Tibial nerve (tissue), 4 donors: Measurements from ENCODE around the gene DEPP1. TPM values are rescaled to one million over a fixed set of nuclear protein-coding genes. Genes with fewer than 3 reads are reported as not detected.
A peak's percentile ranks its signal among the peaks of the same experiment; 100 is the strongest.

Experiments
- DNase-seq, 2 donors: peaks; one replicate each; pipeline ENCODE4 v3.0.0-alpha.2; 2019; ENCODE audit warnings: low spot score in 2 of 2
- H3K27ac ChIP-seq, 4 donors: fragments of 200-600 bp; sonication (generic) in 3 of 4; one replicate each; pipeline ENCODE4 v1.5.1; 2017 to 2019; ENCODE audit warnings: mild to moderate bottlenecking in 1 of 4
- H3K27me3 ChIP-seq, 2 donors: fragments of 200-600 bp; sonication (generic) in 1 of 2; one replicate each; pipeline versions ENCODE4 v1.5.1 to v1.6.0; 2017 to 2019
- H3K36me3 ChIP-seq, 3 donors: fragments of 200-600 bp; sonication (generic); one replicate each; pipeline ENCODE4 v1.5.1; 2018 to 2019
- H3K4me1 ChIP-seq, 4 donors: fragments of 200-600 bp; sonication (generic) in 3 of 4; one replicate each; pipeline ENCODE4 v1.5.1; 2017 to 2019
- H3K4me3 ChIP-seq, 4 donors: fragments of 200-600 bp; sonication (generic) in 3 of 4; one replicate each; pipeline ENCODE4 v1.5.1; 2017 to 2019; ENCODE audit warnings: mild to moderate bottlenecking in 1 of 4, moderate library complexity in 1 of 4
- H3K9me3 ChIP-seq, 4 donors: fragments of 200-600 bp; sonication (generic) in 3 of 4; one replicate each; pipeline ENCODE4 v1.5.1; 2017 to 2019
- CTCF ChIP-seq, 5 experiments: fragments of 200-600 bp in 3 of 5; fragments of 450-650 bp in 2 of 5; sonication (generic) in 3 of 5; IDR thresholded peaks; one replicate each; pipeline ENCODE4 v1.5.1; 2016 to 2019; ENCODE audit warnings: antibody characterized with exemption in 5 of 5, mild to moderate bottlenecking in 3 of 5, moderate library complexity in 2 of 5
- EP300 ChIP-seq, 2 donors: sonication (generic); formaldehyde crosslinking; IDR thresholded peaks; one replicate each; pipeline ENCODE4 v1.6.1; 2017; ENCODE audit warnings: antibody characterized with exemption in 2 of 2, mild to moderate bottlenecking in 1 of 2
- POLR2A ChIP-seq, 2 donors: fragments of 450-650 bp; IDR thresholded peaks; one replicate each; pipeline ENCODE4 v1.6.1; 2017; ENCODE audit warnings: antibody characterized with exemption in 2 of 2, mild to moderate bottlenecking in 2 of 2, moderate library complexity in 2 of 2
- WGBS, 2 donors: methylation state at CpG; one replicate each; pipeline ENCODE4 v1.1.5; 2018; 5-methylcytosine and 5-hydroxymethylcytosine counted together
- total RNA-seq, 4 donors: library from RNA; depleted of rRNA; stranded (reverse); fragments of >200 nt; gene quantifications; one replicate each; pipeline ENCODE4 v1.1.0, GENCODE V29; 2016

Gene DEPP1
- total RNA-seq, 4 donors from 2014 or later: 530 to 1,439 (median 798) TPM

DNA sequence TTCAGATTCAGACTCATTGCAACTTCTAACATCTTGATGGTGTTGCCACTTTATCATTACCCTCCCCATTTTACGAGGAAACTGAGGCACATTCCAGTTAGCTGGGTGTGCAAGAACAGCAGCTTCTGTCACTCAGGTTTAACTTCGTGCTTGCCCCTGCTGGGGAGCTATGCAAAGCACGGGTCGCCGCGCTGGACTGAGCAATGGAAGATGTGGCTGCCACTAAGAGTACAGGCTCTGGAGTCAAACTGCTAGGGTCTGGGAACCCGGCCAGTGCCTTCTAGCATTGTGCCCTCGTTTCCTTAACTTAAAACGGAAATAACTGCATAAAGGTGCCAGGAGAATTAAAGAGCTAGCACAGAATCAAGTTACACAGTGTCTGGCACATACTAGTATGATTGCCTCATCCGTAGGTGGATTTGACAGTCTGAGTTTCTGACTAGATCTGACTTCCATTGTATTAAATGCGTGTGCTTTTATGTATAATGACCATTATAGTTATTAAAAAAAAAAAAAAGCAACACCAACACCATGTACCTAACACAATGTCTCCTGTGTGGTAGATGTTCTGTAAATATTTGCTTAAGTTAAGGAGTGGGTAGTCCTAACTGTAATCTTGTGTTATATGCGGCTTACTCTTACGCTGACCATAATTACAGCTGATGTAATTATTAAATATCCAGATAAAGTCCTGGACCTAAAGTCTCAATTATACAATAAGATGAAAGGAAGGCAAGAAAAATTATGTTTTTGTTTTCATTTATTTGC is 23.0 kb upstream of the DEPP1 start:
- no peak for DNase-seq
- peaks cover 0 to 32% (median 0%) of the 10 kb centered on the region in 3 donors for H3K36me3 ChIP-seq
- peaks cover 4 to 62% (median 39%) of the 10 kb centered on the region in 4 donors for H3K4me1 ChIP-seq
- no peaks in the 10 kb centered on the region for H3K27me3 ChIP-seq
- WGBS, 2 donors: 14 to 15% methylated on average over 11 to 13 of the region's 13 CpGs
- peaks cover 0 to 10% (median 0%) of the 10 kb centered on the region in 4 donors for H3K9me3 ChIP-seq
- H3K27ac ChIP-seq: peak overlapping the region; percentile 94 to 97 (median 96)
- peak overlapping the region; percentile 50 to 68 (median 62) for H3K4me3 ChIP-seq
- TF ChIP-seq POLR2A (IDR thresholded peaks at IDR 0.05) (no peak), CTCF (IDR thresholded peaks at IDR 0.05) (peak in 1 of 5 experiments; percentile 17), EP300 (IDR thresholded peaks at IDR 0.05) (peak in 1 of 2 donors; percentile 71)

DNA sequence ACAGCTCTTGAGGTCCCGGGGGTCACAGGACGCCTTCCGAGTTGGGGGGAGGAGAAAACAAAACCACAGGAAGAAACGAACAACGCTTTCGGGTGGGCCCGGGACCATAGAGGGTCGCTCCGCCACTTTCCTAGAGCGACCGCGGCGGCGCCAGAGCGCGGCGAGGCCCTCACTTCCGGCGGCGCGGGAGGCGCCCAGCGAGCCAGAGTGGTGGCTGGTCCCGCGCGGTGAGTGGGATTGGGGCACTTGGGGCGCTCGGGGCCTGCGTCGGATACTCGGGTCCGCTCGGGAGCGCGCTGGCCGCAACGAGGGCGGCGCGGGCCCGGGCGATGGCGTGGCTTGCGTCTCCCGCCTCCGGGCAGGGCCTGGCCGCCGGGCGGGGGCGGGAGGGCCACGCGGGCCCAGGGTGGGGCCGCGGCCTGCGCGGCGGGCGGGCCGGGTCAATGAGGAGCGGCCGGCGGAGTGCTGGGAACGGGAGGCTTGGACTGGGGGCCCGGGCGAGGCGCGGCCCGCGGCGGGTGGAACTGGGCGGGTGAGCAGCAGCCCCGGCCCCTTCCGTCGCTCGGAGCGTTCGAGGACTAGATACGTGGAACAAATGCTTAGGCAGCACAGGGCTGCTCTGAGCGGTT is 22.3 kb upstream of the DEPP1 start, which contains the start of gene ZNF22:
ZNF22 (plus strand) TSS at position 172 of the 629 bp plus-strand sequence. CDS start 2,446 bp downstream, outside the sequence.
- peak; percentile 47 to 53 for DNase-seq
- H3K4me3 ChIP-seq: peak within 1 kb of the TSS; percentile 50 to 68 (median 62)
- peaks cover 4 to 69% (median 46%) of the 10 kb centered on the region in 4 donors for H3K4me1 ChIP-seq
- peaks cover 0 to 10% (median 0%) of the 10 kb centered on the region in 4 donors for H3K9me3 ChIP-seq
- H3K27me3 ChIP-seq: no peaks in the 10 kb centered on the region
- WGBS, 2 donors: 0 to 3% methylated on average over 24 to 25 of the region's 79 CpGs
- peak in 4 of 5 experiments; percentile 14 to 42 (median 22) for TF ChIP-seq CTCF (IDR thresholded peaks at IDR 0.05)
- no peak for TF ChIP-seq EP300 (IDR thresholded peaks at IDR 0.05)
- TF ChIP-seq POLR2A (IDR thresholded peaks at IDR 0.05): peak; percentile 48 to 71
- peaks cover 0 to 29% (median 0%) of the 10 kb centered on the region in 3 donors for H3K36me3 ChIP-seq
- peak within 1 kb of the TSS; percentile 94 to 97 (median 96) for H3K27ac ChIP-seq

- TF ChIP-seq POLR2A (IDR thresholded peaks at IDR 0.05) (no peak), CTCF (IDR thresholded peaks at IDR 0.05) (no peak), EP300 (IDR thresholded peaks at IDR 0.05) (peak; percentile 60 to 88)
- H3K27ac ChIP-seq: peak overlapping the region; percentile 94 to 97 (median 96)
- peak; percentile 86 for DNase-seq
- peaks cover 0 to 10% (median 0%) of the 10 kb centered on the region in 4 donors for H3K9me3 ChIP-seq
- peaks cover 4 to 75% (median 51%) of the 10 kb centered on the region in 4 donors for H3K4me1 ChIP-seq
- H3K4me3 ChIP-seq: peak overlapping the region; percentile 39 to 68 (median 62)
- H3K36me3 ChIP-seq: peaks cover 0 to 22% (median 0%) of the 10 kb centered on the region in 3 donors
- H3K27me3 ChIP-seq: no peaks in the 10 kb centered on the region
- 15 to 17% methylated on average over 12 of the region's 12 CpGs for WGBS, 2 donors
Observed at GRCh38 chr10:45000138-45000751, 21.6 kb upstream of the DEPP1 start.

GRCh38 chr10:44998146-44998631 is 19.6 kb upstream of the DEPP1 start:
- peaks cover 4 to 86% (median 67%) of the 10 kb centered on the region in 4 donors for H3K4me1 ChIP-seq
- DNase-seq: peak in 1 of 2 donors; percentile 73
- peaks cover 0 to 2% (median 0%) of the 10 kb centered on the region in 4 donors for H3K9me3 ChIP-seq
- TF ChIP-seq EP300 (IDR thresholded peaks at IDR 0.05) (peak in 1 of 2 donors; percentile 81), POLR2A (IDR thresholded peaks at IDR 0.05) (no peak), CTCF (IDR thresholded peaks at IDR 0.05) (no peak)
- H3K36me3 ChIP-seq: peaks cover 0 to 11% (median 0%) of the 10 kb centered on the region in 3 donors
- H3K27ac ChIP-seq: peak overlapping the region; percentile 72 to 97 (median 87)
- H3K4me3 ChIP-seq: no peak overlapping the region
- no peaks in the 10 kb centered on the region for H3K27me3 ChIP-seq
- 69 to 75% methylated on average over 6 of the region's 6 CpGs for WGBS, 2 donors
